HFFc6 (cell line): ENCODE results near the gene TENM4. TPM values are rescaled to one million over a fixed set of nuclear protein-coding genes. Genes with fewer than 3 reads are reported as not detected.

Experiments
- DNase-seq: peaks from one replicate; pipeline ENCODE4 v3.0.0-alpha.2; 2018
- H3K27ac Mint-ChIP-seq: 2 replicates; pipeline ENCODE4 v1.8.0; 2020; ENCODE audit warnings: mild to moderate bottlenecking, mixed read lengths
- H3K27me3 Mint-ChIP-seq: 2 replicates; pipeline ENCODE4 v1.8.0; 2021; ENCODE audit warnings: mild to moderate bottlenecking, moderate library complexity, mixed read lengths; ENCODE audit not compliant: insufficient read depth
- H3K36me3 Mint-ChIP-seq: 2 replicates; pipeline ENCODE4 v1.8.0; 2021; ENCODE audit warnings: low read depth, mixed read lengths
- H3K4me1 Mint-ChIP-seq: 2 replicates; pipeline ENCODE4 v1.8.0; 2020; ENCODE audit warnings: low read depth, mixed read lengths
- H3K4me3 Mint-ChIP-seq: 2 replicates; pipeline ENCODE4 v1.8.0; 2020; ENCODE audit warnings: mild to moderate bottlenecking, moderate library complexity, mixed read lengths
- H3K9me3 Mint-ChIP-seq: 2 replicates; pipeline ENCODE4 v1.8.0; 2020; ENCODE audit warnings: mild to moderate bottlenecking, mixed read lengths
- CTCF ChIP-seq: fragments of 200-600 bp; sonication (generic); IDR thresholded peaks from 2 replicates; pipeline ENCODE4 v1.5.0; 2021; ENCODE audit warnings: antibody characterized with exemption, mild to moderate bottlenecking
- total RNA-seq, 6 experiments: library from RNA; stranded (reverse); fragmentation: NEBNext Ultra II Directional; extraction: Animal tissue kit (Norgen Biotek cat#: 25700); gene quantifications; 2 replicates in 1 of 6; 3 replicates in 5 of 6; pipeline ENCODE4 v1.2.3, GENCODE V29; 2021

Gene TENM4
- total RNA-seq, 6 experiments from 2014 or later, result 20.9 to 45.5 (median 26.5) TPM

- peaks cover 13% of the 10 kb centered on the region for H3K4me1 Mint-ChIP-seq
- TF ChIP-seq CTCF, result no peak
- H3K36me3 Mint-ChIP-seq, result no peaks in the 10 kb centered on the region
- peak; percentile 52 for DNase-seq
- no peaks in the 10 kb centered on the region for H3K9me3 Mint-ChIP-seq
- peak overlapping the region; percentile 38; the same call in 1 of the 2 replicates for H3K4me3 Mint-ChIP-seq
- peak overlapping the region; percentile 88; the same call in 1 of the 2 replicates for H3K27ac Mint-ChIP-seq
- no peaks in the 10 kb centered on the region for H3K27me3 Mint-ChIP-seq
These were observed 44.8 kb downstream of the TENM4 start for GRCh38 chr11:79396001-79396400.

GRCh38 chr11:79393362-79394043 is 47.3 kb downstream of the TENM4 start:
- H3K27ac Mint-ChIP-seq, result peak overlapping the region; percentile 10; the same call in 1 of the 2 replicates
- H3K4me1 Mint-ChIP-seq, result peaks cover 32% of the 10 kb centered on the region
- no peaks in the 10 kb centered on the region for H3K9me3 Mint-ChIP-seq
- no peaks in the 10 kb centered on the region for H3K27me3 Mint-ChIP-seq
- DNase-seq, result peak; percentile 71
- peak; percentile 36; the same call in 1 of the 2 replicates for TF ChIP-seq CTCF
- H3K4me3 Mint-ChIP-seq, result no peak overlapping the region
- no peaks in the 10 kb centered on the region; the same call in 1 of the 2 replicates for H3K36me3 Mint-ChIP-seq

- TF ChIP-seq CTCF, result no peak
These were observed 48.7 kb downstream of the TENM4 start for GRCh38 chr11:79392161-79392560.

GRCh38 chr11:79390923-79391322 is 49.9 kb downstream of the TENM4 start:
- Mint-ChIP-seq H3K36me3 (no peaks in the 10 kb centered on the region; the same call in 1 of the 2 replicates), H3K9me3 (no peaks in the 10 kb centered on the region), H3K4me3 (no peak overlapping the region), H3K27me3 (no peaks in the 10 kb centered on the region), H3K27ac (no peak overlapping the region; the same call in 1 of the 2 replicates), H3K4me1 (peaks cover 41% of the 10 kb centered on the region)
- peak; percentile 31 for DNase-seq
- TF ChIP-seq CTCF, result no peak

More at GRCh38 chr11:79392161-79392560, 48.7 kb downstream of the TENM4 start:
- no peak for DNase-seq
- H3K27me3 Mint-ChIP-seq, result no peaks in the 10 kb centered on the region
- H3K36me3 Mint-ChIP-seq, result no peaks in the 10 kb centered on the region; the same call in 1 of the 2 replicates
- no peak overlapping the region for H3K27ac Mint-ChIP-seq
- H3K9me3 Mint-ChIP-seq, result no peaks in the 10 kb centered on the region
- no peak overlapping the region for H3K4me3 Mint-ChIP-seq
- H3K4me1 Mint-ChIP-seq, result peaks cover 41% of the 10 kb centered on the region

- Mint-ChIP-seq H3K27me3 (no peaks in the 10 kb centered on the region), H3K9me3 (no peaks in the 10 kb centered on the region), H3K4me3 (no peak overlapping the region), H3K27ac (peak overlapping the region; percentile 32), H3K4me1 (peaks cover 41% of the 10 kb centered on the region), H3K36me3 (no peaks in the 10 kb centered on the region; the same call in 1 of the 2 replicates)
- DNase-seq, result no peak
- TF ChIP-seq CTCF, result no peak
These were observed 50.4 kb downstream of the TENM4 start for GRCh38 chr11:79390477-79390876.
